ENCODE results near the gene HOXA2.
A peak's percentile ranks its signal among the peaks of the same experiment; 100 is the strongest.

HOXA2 gene

GRCh38 chr7:27110186-27111031 is 7.9 kb upstream of the HOXA2 start:
- no peaks in the 10 kb centered on the region for H3K36me3 ChIP-seq (ENCODE audit: control insufficient read depth, insufficient read depth, low read length)
- H3K27me3 ChIP-seq (ENCODE audit: control insufficient read depth, insufficient read depth, low read length) = no peaks in the 10 kb centered on the region
- peaks cover 36% of the 10 kb centered on the region for H3K4me1 ChIP-seq (ENCODE audit: control insufficient read depth, insufficient read depth, low read length)
- H3K9ac ChIP-seq (ENCODE audit: low read length) = no peak overlapping the region
- H3K4me3 ChIP-seq (ENCODE audit: low read length) = peak overlapping the region; percentile 49
- peak overlapping the region; percentile 82 for H3K27ac ChIP-seq (ENCODE audit: low read depth, low read length)

DNA sequence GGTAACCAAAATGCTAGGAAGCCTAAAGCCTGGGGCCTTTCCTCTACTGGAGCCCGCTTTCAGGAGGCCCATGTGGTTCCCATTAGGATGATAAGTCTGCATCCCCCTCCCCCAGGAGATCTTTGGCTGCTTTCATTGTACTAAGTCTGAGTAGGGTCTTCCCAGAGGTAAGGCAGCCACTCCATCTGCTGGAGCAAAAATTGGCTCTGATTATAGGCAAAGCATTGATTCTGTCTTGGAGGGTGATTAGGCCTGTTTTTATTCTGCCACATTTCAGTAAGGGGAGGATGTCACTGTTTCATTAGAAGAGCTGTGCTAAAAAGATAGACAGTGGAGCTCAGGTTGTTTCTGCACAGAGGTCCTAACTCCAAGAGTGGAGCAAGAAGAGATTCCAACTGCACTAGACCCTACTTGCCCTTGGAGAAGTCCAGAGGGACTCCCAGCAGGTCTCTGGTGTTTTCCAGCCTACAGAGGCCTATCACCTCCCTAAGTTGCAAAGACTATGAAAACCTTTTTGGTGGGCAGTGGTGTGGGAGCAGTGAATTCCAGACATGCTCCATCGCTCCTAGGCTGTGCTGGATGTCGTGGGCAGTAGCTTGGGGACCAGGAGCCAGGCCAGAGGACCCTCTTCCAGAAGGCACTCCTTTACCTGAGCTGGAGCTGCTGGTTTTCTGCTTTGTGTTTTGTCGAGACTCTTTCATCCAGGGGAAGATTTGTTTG is 7.1 kb upstream of the HOXA2 start:
- Histone ChIP-seq H3K9ac (ENCODE audit: low read length) (no peak overlapping the region), H3K36me3 (ENCODE audit: control insufficient read depth, insufficient read depth, low read length) (no peaks in the 10 kb centered on the region), H3K27me3 (ENCODE audit: control insufficient read depth, insufficient read depth, low read length) (no peaks in the 10 kb centered on the region), H3K4me1 (ENCODE audit: control insufficient read depth, insufficient read depth, low read length) (peaks cover 36% of the 10 kb centered on the region), H3K4me3 (ENCODE audit: low read length) (no peak overlapping the region), H3K27ac (ENCODE audit: low read depth, low read length) (peak overlapping the region; percentile 90)

GRCh38 chr7:27108390-27109127 is 6.1 kb upstream of the HOXA2 start:
- H3K9ac ChIP-seq (ENCODE audit: low read length) = no peak overlapping the region
- peaks cover 31% of the 10 kb centered on the region for H3K4me1 ChIP-seq (ENCODE audit: control insufficient read depth, insufficient read depth, low read length)
- no peaks in the 10 kb centered on the region for H3K27me3 ChIP-seq (ENCODE audit: control insufficient read depth, insufficient read depth, low read length)
- H3K4me3 ChIP-seq (ENCODE audit: low read length) = peak overlapping the region; percentile 47
- no peaks in the 10 kb centered on the region for H3K36me3 ChIP-seq (ENCODE audit: control insufficient read depth, insufficient read depth, low read length)
- peak overlapping the region; percentile 90 for H3K27ac ChIP-seq (ENCODE audit: low read depth, low read length)

DNA sequence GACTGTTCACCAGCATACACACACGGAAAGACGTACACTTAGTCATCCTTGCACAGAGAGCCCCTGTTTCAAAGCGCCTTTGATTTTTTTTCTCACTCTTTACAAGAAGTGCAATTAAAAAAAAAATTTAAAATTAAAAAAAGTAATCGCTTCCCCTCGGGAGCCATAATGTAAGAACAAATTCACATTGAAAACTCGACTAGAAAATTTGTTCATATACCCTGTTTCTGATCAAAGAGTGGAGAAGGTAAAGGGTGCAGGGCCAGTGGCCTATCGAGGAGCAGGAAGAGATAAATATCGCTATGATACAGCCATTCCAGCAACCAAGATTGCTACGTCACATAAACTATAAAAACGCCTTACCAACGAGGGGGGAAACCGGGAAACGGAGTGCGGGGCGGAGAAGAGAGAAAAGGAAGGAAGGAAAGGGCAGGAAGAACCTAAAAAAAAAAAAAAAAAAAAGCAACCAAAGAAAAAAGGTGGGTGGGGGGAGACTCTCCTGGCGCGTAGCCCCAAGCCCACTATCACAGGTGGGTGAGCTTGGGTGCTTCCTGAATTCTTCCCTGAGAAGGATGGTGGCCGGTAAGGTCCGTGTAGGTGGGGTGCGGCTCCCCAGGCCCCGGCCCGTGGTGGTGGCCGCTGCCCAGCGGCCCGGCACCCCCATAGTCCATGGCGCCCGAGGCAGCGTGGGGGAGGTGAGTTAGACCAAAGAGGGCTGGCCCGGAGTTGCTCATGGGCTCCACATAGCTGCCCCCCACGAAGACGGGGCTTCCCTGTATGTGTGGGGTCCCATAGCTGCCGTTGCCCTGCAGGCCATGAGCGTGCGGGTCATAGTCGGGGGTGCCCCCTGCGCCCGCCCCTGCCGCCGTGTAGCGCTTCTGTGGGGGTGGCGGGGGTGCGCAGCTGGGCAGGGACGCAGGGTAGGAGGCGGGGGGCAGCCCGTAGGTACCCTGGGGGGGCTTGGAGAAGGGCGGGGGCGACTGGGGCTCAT is 5.2 kb upstream of the HOXA2 start:
- H3K36me3 ChIP-seq (ENCODE audit: control insufficient read depth, insufficient read depth, low read length) = no peaks in the 10 kb centered on the region
- H3K27ac ChIP-seq (ENCODE audit: low read depth, low read length) = peak overlapping the region; percentile 90
- peaks cover 25% of the 10 kb centered on the region for H3K4me1 ChIP-seq (ENCODE audit: control insufficient read depth, insufficient read depth, low read length)
- no peak overlapping the region for H3K9ac ChIP-seq (ENCODE audit: low read length)
- H3K27me3 ChIP-seq (ENCODE audit: control insufficient read depth, insufficient read depth, low read length) = no peaks in the 10 kb centered on the region
- peak overlapping the region; percentile 29 for H3K4me3 ChIP-seq (ENCODE audit: low read length)

DNA sequence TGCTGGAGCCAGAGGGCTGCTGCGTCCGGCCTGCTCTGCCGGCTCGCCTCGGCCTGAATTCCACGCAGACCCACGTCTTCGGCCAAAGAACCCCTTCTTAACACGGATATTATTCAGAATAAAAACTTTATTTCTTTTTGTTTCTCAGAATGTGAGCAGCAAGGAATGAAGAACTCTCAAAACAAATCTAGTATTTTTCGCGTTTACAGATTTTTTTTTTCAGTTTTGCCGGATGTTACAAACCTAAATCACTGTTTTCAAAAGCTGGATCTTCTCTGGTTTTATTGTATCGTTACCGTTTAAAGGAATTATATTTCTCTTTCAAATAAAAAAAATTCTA is 4.4 kb upstream of the HOXA2 start:
- Histone ChIP-seq H3K4me1 (ENCODE audit: control insufficient read depth, insufficient read depth, low read length) (peaks cover 23% of the 10 kb centered on the region), H3K27me3 (ENCODE audit: control insufficient read depth, insufficient read depth, low read length) (no peaks in the 10 kb centered on the region), H3K9ac (ENCODE audit: low read length) (peak overlapping the region; percentile 13), H3K4me3 (ENCODE audit: low read length) (peak overlapping the region; percentile 48), H3K36me3 (ENCODE audit: control insufficient read depth, insufficient read depth, low read length) (no peaks in the 10 kb centered on the region), H3K27ac (ENCODE audit: low read depth, low read length) (peak overlapping the region; percentile 75)

- Histone ChIP-seq H3K27ac (ENCODE audit: low read depth, low read length) (peak overlapping the region; percentile 75), H3K27me3 (ENCODE audit: control insufficient read depth, insufficient read depth, low read length) (no peaks in the 10 kb centered on the region), H3K4me3 (ENCODE audit: low read length) (peak overlapping the region; percentile 48), H3K4me1 (ENCODE audit: control insufficient read depth, insufficient read depth, low read length) (peaks cover 18% of the 10 kb centered on the region), H3K36me3 (ENCODE audit: control insufficient read depth, insufficient read depth, low read length) (no peaks in the 10 kb centered on the region), H3K9ac (ENCODE audit: low read length) (peak overlapping the region; percentile 13)
These were observed 3.9 kb upstream of the HOXA2 start for GRCh38 chr7:27106181-27106900.

DNA sequence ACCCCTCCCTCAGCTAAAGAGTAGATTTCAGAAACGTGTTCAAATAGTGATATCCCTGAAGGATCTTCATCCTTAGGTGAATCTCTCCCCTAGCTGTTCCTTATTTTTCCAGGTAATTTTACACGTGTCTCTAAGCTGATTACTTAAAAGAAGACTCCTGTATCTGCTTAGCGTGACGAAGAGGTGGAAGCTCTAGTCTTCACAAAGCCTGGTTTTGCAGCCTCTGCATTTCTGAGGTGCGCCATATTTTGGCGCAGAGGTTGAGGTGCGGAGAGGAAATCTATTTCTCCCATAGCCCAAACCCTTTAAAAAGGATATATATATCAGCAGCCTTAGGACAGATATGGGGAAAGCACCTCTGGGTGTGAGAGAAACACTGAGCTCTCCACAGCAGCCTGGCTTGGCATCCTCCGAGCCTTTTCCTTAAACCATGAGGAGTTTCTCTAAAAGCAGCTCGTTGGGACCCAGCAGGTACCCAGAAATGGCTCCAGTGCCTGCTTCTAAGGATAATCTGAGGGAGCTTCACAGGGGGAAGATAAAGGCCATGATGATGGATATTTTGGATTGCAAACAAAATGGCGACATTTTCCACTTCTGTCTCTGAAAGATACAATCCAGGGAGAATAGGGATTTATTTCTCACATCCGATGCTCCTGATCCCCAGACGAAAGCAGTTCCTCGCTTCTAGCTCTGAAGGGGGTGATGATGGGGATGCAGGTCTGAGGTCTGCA is 3.0 kb upstream of the HOXA2 start:
- H3K4me1 ChIP-seq (ENCODE audit: control insufficient read depth, insufficient read depth, low read length) = peaks cover 13% of the 10 kb centered on the region
- peak overlapping the region; percentile 75 for H3K27ac ChIP-seq (ENCODE audit: low read depth, low read length)
- H3K27me3 ChIP-seq (ENCODE audit: control insufficient read depth, insufficient read depth, low read length) = no peaks in the 10 kb centered on the region
- no peak overlapping the region for H3K9ac ChIP-seq (ENCODE audit: low read length)
- H3K4me3 ChIP-seq (ENCODE audit: low read length) = peak overlapping the region; percentile 28
- H3K36me3 ChIP-seq (ENCODE audit: control insufficient read depth, insufficient read depth, low read length) = peaks cover 4% of the 10 kb centered on the region

GRCh38 chr7:27104341-27105058 is 2.0 kb upstream of the HOXA2 start:
- Histone ChIP-seq H3K4me1 (ENCODE audit: control insufficient read depth, insufficient read depth, low read length) (peaks cover 10% of the 10 kb centered on the region), H3K27me3 (ENCODE audit: control insufficient read depth, insufficient read depth, low read length) (no peaks in the 10 kb centered on the region), H3K27ac (ENCODE audit: low read depth, low read length) (peak overlapping the region; percentile 58), H3K9ac (ENCODE audit: low read length) (no peak overlapping the region), H3K36me3 (ENCODE audit: control insufficient read depth, insufficient read depth, low read length) (peaks cover 4% of the 10 kb centered on the region), H3K4me3 (ENCODE audit: low read length) (no peak overlapping the region)

- Histone ChIP-seq H3K9ac (ENCODE audit: low read length) (no peak overlapping the region), H3K27ac (ENCODE audit: low read depth, low read length) (peak overlapping the region; percentile 84), H3K4me1 (ENCODE audit: control insufficient read depth, insufficient read depth, low read length) (peaks cover 10% of the 10 kb centered on the region), H3K27me3 (ENCODE audit: control insufficient read depth, insufficient read depth, low read length) (no peaks in the 10 kb centered on the region), H3K36me3 (ENCODE audit: control insufficient read depth, insufficient read depth, low read length) (peaks cover 4% of the 10 kb centered on the region), H3K4me3 (ENCODE audit: low read length) (peak overlapping the region; percentile 62)
These were observed 1.2 kb upstream of the HOXA2 start for GRCh38 chr7:27103489-27104226.

All from rectal smooth muscle tissue (tissue), 1 donor.